IMR-90 (cell line): Measurements from ENCODE around the gene MPZL3. TPM values are rescaled to one million over a fixed set of nuclear protein-coding genes. Genes with fewer than 3 reads are reported as not detected.

Experiments used
- ATAC-seq: fragments of 200-7000 bp; cut with Tn5 transposase; 2 replicates; pipeline ENCODE4 v1.9.1; 2020; ENCODE audit warnings: low read depth, mild to moderate bottlenecking, moderate library complexity
- BruUV-seq: library from RNA; stranded (reverse); fragments of 400-500 nt; replicated peaks from 2 replicates; lab custom pipeline; 2021; lab: Mats Ljungman, UMichigan
- CTCF ChIA-PET: fragments of 300-600 bp; formaldehyde crosslinking; extraction: SDS; loops from one replicate; lab custom pipeline; 2021; ENCODE audit warnings: antibody characterized with exemption; lab: Yijun Ruan, JAX
- POLR2A ChIA-PET: fragments of 300-600 bp; sonication (Branson Sonifier 250); formaldehyde crosslinking; loops from one replicate; lab custom pipeline; 2022; ENCODE audit warnings: antibody characterized with exemption; ENCODE audit not compliant: unreplicated experiment; lab: Charles Lee
- DNase-seq: peaks from one replicate; pipeline ENCODE4 v3.0.0; 2013
- H2AFZ ChIP-seq: replicated peaks from 2 replicates; pipeline ENCODE3; 2013; ENCODE audit warnings: low read length, mild to moderate bottlenecking; ENCODE audit not compliant: poor library complexity
- H2AK5ac ChIP-seq: 2 replicates; pipeline ENCODE4 v1.6.1; 2013; ENCODE audit warnings: low read depth, low read length, inconsistent platforms
- H2AK9ac ChIP-seq: replicated peaks from 2 replicates; pipeline ENCODE3; 2013; ENCODE audit warnings: mild to moderate bottlenecking, low read depth, low read length, moderate library complexity; ENCODE audit not compliant: poor library complexity
- H2BK120ac ChIP-seq: 2 replicates; pipeline ENCODE4 v1.6.1; 2013; ENCODE audit warnings: low read depth, low read length, inconsistent platforms
- H2BK15ac ChIP-seq: 3 replicates; pipeline ENCODE4 v1.6.1; 2013; ENCODE audit warnings: low read depth, low read length, inconsistent platforms
- H2BK20ac ChIP-seq: 2 replicates; pipeline ENCODE4 v1.6.1; 2013; ENCODE audit warnings: low read depth, mild to moderate bottlenecking, inconsistent platforms, low read length, moderate library complexity
- H2BK5ac ChIP-seq: 2 replicates; pipeline ENCODE4 v1.6.1; 2013; ENCODE audit warnings: mild to moderate bottlenecking, low read depth, low read length, inconsistent platforms; ENCODE audit not compliant: poor library complexity, severe bottlenecking
- H3K14ac ChIP-seq: replicated peaks from 2 replicates; pipeline ENCODE4 v1.6.1; 2013; ENCODE audit warnings: low read depth, low read length, inconsistent platforms
- H3K18ac ChIP-seq: 2 replicates; pipeline ENCODE4 v1.6.1; 2013; ENCODE audit warnings: low read depth, low read length, control low read depth
- H3K23ac ChIP-seq: 2 replicates; pipeline ENCODE4 v1.6.1; 2013; ENCODE audit warnings: low read depth, low read length, inconsistent platforms
- H3K27ac ChIP-seq: 2 replicates; pipeline ENCODE4 v1.5.1; 2013; ENCODE audit warnings: mild to moderate bottlenecking, control low read depth, low read length; ENCODE audit not compliant: insufficient read depth
- H3K27me3 ChIP-seq: 2 replicates; pipeline ENCODE4 v1.6.1; 2013; ENCODE audit warnings: low read length; ENCODE audit not compliant: control insufficient read depth, insufficient read depth
- H3K36me3 ChIP-seq: 2 replicates; pipeline ENCODE4 v1.6.1; 2013; ENCODE audit warnings: low read length, mixed read lengths; ENCODE audit not compliant: control insufficient read depth, insufficient read depth
- H3K4ac ChIP-seq: 2 replicates; pipeline ENCODE4 v1.6.1; 2013; ENCODE audit warnings: low read depth, low read length, inconsistent platforms
- H3K4me1 ChIP-seq: 2 replicates; pipeline ENCODE4 v1.6.1; 2013; ENCODE audit warnings: low read length, mixed read lengths; ENCODE audit not compliant: control insufficient read depth, insufficient read depth
- H3K4me2 ChIP-seq: 2 replicates; pipeline ENCODE4 v1.6.1; 2013; ENCODE audit warnings: low read depth, mild to moderate bottlenecking, control low read depth, low read length, moderate library complexity
- H3K4me3 ChIP-seq: 2 replicates; pipeline ENCODE4 v1.5.1; 2013; ENCODE audit warnings: low read depth, mild to moderate bottlenecking, control low read depth, low read length, moderate library complexity; ENCODE audit not compliant: insufficient read depth
- H3K56ac ChIP-seq: 2 replicates; pipeline ENCODE4 v1.6.1; 2013; ENCODE audit warnings: low read length, inconsistent platforms; ENCODE audit not compliant: insufficient read depth; ENCODE audit errors: extremely low read depth
- H3K79me1 ChIP-seq, 2 experiments: 2 replicates each; pipeline ENCODE4 v1.6.1; 2013; ENCODE audit warnings: low read length in 2 of 2, inconsistent platforms in 1 of 2, low read depth in 1 of 2
- H3K9ac ChIP-seq: 2 replicates; pipeline ENCODE4 v1.6.1; 2013; ENCODE audit warnings: low read depth, low read length, control low read depth
- H3K9me1 ChIP-seq: 2 replicates; pipeline ENCODE4 v1.6.1; 2013; ENCODE audit warnings: low read length, inconsistent platforms; ENCODE audit not compliant: insufficient read depth
- H3K9me3 ChIP-seq: 2 replicates; pipeline ENCODE4 v1.6.1; 2013; ENCODE audit warnings: low read length; ENCODE audit not compliant: control insufficient read depth, insufficient read depth
- H4K20me1 ChIP-seq: 2 replicates; pipeline ENCODE4 v1.6.1; 2013; ENCODE audit warnings: low read length, inconsistent platforms; ENCODE audit not compliant: insufficient read depth
- H4K5ac ChIP-seq: 2 replicates; pipeline ENCODE4 v1.6.1; 2013; ENCODE audit warnings: mild to moderate bottlenecking, low read depth, low read length, control low read depth
- H4K8ac ChIP-seq, 2 experiments: 2 replicates each; pipeline ENCODE4 v1.6.1; 2013; ENCODE audit warnings: low read depth in 2 of 2, low read length in 2 of 2, control low read depth in 1 of 2, inconsistent platforms in 1 of 2
- H4K91ac ChIP-seq: 2 replicates; pipeline ENCODE4 v1.6.1; 2013; ENCODE audit warnings: low read depth, low read length, inconsistent platforms; ENCODE audit not compliant: insufficient read depth
- CEBPB ChIP-seq: IDR thresholded peaks from 2 replicates; pipeline ENCODE4 v1.6.1; 2012; ENCODE audit warnings: low read depth, low read length, improper control_type of control experiment
- CTCF ChIP-seq: conservative IDR thresholded peaks from 2 replicates; pipeline ENCODE4 v1.5.1; 2012; ENCODE audit warnings: mild to moderate bottlenecking, low read depth, low read length, improper control_type of control experiment
- ELK1 ChIP-seq: fragments of 150-350 bp; IDR thresholded peaks from 2 replicates; pipeline ENCODE4 v1.6.1; 2016; ENCODE audit warnings: low read depth, mild to moderate bottlenecking, low read length, moderate library complexity, borderline replicate concordance
- MAFK ChIP-seq: IDR thresholded peaks from 2 replicates; pipeline ENCODE4 v1.6.1; 2012; ENCODE audit warnings: low read depth, low read length, improper control_type of control experiment
- MXI1 ChIP-seq: IDR thresholded peaks from 2 replicates; pipeline ENCODE4 v1.6.1; 2012; ENCODE audit warnings: low read depth, mild to moderate bottlenecking, low read length, moderate library complexity, borderline replicate concordance
- NFE2L2 ChIP-seq: fragments of 150-350 bp; IDR thresholded peaks from 2 replicates; pipeline ENCODE4 v1.6.1; 2016; ENCODE audit warnings: low read depth, mild to moderate bottlenecking, low read length
- WGBS, 2 experiments: methylation state at CpG; one replicate each; pipeline versions ENCODE4 v1.1.5 to v1.1.7; 2013; ENCODE audit warnings: missing lambda C conversion rate in 2 of 2; ENCODE audit not compliant: insufficient read length in 1 of 2; ENCODE audit errors: extremely low coverage in 2 of 2; 5-methylcytosine and 5-hydroxymethylcytosine counted together
- dilution Hi-C: fragments of 300-500 bp; cut with HindIII; formaldehyde crosslinking; loops from one replicate; pipeline ENCODE4 v1.14.3; 2018; ENCODE audit warnings: low sequenced_read_pairs; ENCODE audit not compliant: unreplicated experiment
- in situ Hi-C: fragments of 300-500 bp; cut with MboI; formaldehyde crosslinking; loops from 3 replicates; pipeline ENCODE4 v1.14.3; 2019; ENCODE audit warnings: low sequenced_read_pairs, inconsistent platforms, mixed read lengths
- intact Hi-C: fragments of 100-400 bp; cut with micrococcal nuclease; formaldehyde crosslinking; loops from 2 replicates; pipeline ENCODE4 v1.10.0; 2022
- polyA plus RNA-seq, 3 experiments: library from polyadenylated mRNA; depleted of rRNA; stranded (reverse); fragments of >200 nt; gene quantifications; 2 replicates each; pipeline ENCODE4 v1.2.3, GENCODE V29; 2012; ENCODE audit warnings: low replicate concordance in 1 of 3
- total RNA-seq: library from RNA; depleted of rRNA; stranded (reverse); fragments of >200 nt; gene quantifications from 2 replicates; pipeline ENCODE4 v1.2.3, GENCODE V29; 2012
- TF ChIP-seq, protein P1 (sequence below): fragments of 150-350 bp; IDR thresholded peaks from 2 replicates; pipeline ENCODE4 v1.6.1; 2017; ENCODE audit warnings: mild to moderate bottlenecking, antibody characterized with exemption, low read length, low read depth

Gene MPZL3
- total and polyA plus RNA-seq, 2 of the 4 experiments (the other 2 are of a cell fraction), result 0.15 to 0.36 TPM

DNA sequence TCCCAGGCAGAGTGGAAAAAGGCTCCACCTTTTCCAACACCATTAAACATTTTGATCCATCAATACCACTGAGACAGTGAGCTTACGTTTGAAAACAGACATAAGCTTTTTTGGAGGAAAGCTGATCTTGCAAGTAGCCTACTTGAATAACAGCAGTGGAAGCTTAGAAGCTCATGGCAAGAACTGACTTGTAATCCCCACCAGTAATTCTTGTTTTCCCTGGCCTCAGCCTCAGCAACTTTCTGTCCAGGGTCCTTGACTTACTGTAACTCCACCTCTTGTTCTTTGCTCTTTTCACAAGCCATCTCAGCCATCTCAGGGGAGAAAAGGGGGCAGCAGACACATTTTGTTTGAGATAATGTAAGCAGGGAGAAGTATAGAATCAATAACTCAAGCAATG, 24.3 kb upstream of the MPZL3 start:
- WGBS, 2 experiments, result no CpG with 5 or more reads among the region's 1 CpG
- Histone ChIP-seq H3K9ac (no peak overlapping the region), H2AK9ac (no peak overlapping the region), H3K27ac (no peak overlapping the region), H3K23ac (no peak overlapping the region), H3K14ac (no peak overlapping the region), H3K36me3 (no peaks in the 10 kb centered on the region), H3K4me2 (no peak overlapping the region), H2BK20ac (no peak overlapping the region), H3K4me1 (no peaks in the 10 kb centered on the region), H2BK15ac (no peak overlapping the region), H3K79me1 (no peaks in the 10 kb centered on the region), H3K9me3 (no peaks in the 10 kb centered on the region), H3K9me1 (no peaks in the 10 kb centered on the region), H4K5ac (no peak overlapping the region), H3K27me3 (no peaks in the 10 kb centered on the region), H2BK5ac (no peak overlapping the region), H2AK5ac (no peak overlapping the region), H4K91ac (no peak overlapping the region), H3K56ac (no peak overlapping the region), H2AFZ (no peak overlapping the region), H4K8ac (no peak overlapping the region), H2BK120ac (no peak overlapping the region), H4K20me1 (no peaks in the 10 kb centered on the region), H3K4me3 (no peak overlapping the region), H3K4ac (no peak overlapping the region), H3K18ac (no peak overlapping the region)
- no peak for DNase-seq
- CTCF ChIA-PET, result no interaction called here
- BruUV-seq, result no TSS peak
- intact Hi-C loops, result no loop called here
- ATAC-seq, result no peak
- POLR2A ChIA-PET, result no interaction called here
- dilution Hi-C loops, result no loop called here
- in situ Hi-C loops, result no loop called here
- TF ChIP-seq CTCF (no peak), NFE2L2 (no peak), MAFK (no peak), CEBPB (no peak), ELK1 (no peak), MXI1 (no peak)
- TF ChIP-seq, protein P1, sequence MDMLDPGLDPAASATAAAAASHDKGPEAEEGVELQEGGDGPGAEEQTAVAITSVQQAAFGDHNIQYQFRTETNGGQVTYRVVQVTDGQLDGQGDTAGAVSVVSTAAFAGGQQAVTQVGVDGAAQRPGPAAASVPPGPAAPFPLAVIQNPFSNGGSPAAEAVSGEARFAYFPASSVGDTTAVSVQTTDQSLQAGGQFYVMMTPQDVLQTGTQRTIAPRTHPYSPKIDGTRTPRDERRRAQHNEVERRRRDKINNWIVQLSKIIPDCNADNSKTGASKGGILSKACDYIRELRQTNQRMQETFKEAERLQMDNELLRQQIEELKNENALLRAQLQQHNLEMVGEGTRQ, result no peak
